Lower lobe of right lung (tissue), 2 donors: Measurements from ENCODE around the gene NXPH1. TPM values are rescaled to one million over a fixed set of nuclear protein-coding genes. Genes with fewer than 3 reads are reported as not detected.
"Not testable (repeated sequence)": the region's sequence is repeated elsewhere in the genome, so short reads cannot be mapped to it uniquely, and the experiment has no call there.

ENCODE experiments used
- ATAC-seq, 2 donors: fragments of 200-7000 bp; cut with Tn5 transposase; one replicate each; pipeline ENCODE4 v1.9.1; 2020 to 2022; ENCODE audit warnings: mild to moderate bottlenecking in 2 of 2, moderate library complexity in 2 of 2
- DNase-seq: peaks from one replicate; pipeline ENCODE4 v3.0.0-alpha.2; 2020
- H3K27ac ChIP-seq: fragments of 200-600 bp; one replicate; pipeline ENCODE4 v1.8.0; 2022
- H3K27me3 ChIP-seq: fragments of 200-600 bp; one replicate; pipeline ENCODE4 v1.8.0; 2022; ENCODE audit warnings: low read depth
- H3K36me3 ChIP-seq: fragments of 200-600 bp; one replicate; pipeline ENCODE4 v1.8.0; 2022; ENCODE audit warnings: mild to moderate bottlenecking
- H3K4me1 ChIP-seq: fragments of 200-600 bp; one replicate; pipeline ENCODE4 v1.8.0; 2022
- H3K4me3 ChIP-seq: fragments of 200-600 bp; one replicate; pipeline ENCODE4 v1.8.0; 2022; ENCODE audit warnings: mild to moderate bottlenecking
- H3K9me3 ChIP-seq: fragments of 200-600 bp; one replicate; pipeline ENCODE4 v1.8.0; 2022
- CTCF ChIP-seq: fragments of 200-600 bp; IDR thresholded peaks from one replicate; pipeline ENCODE4 v1.8.0; 2022; ENCODE audit warnings: antibody characterized with exemption, mild to moderate bottlenecking
- intact Hi-C: fragments of 100-400 bp; cut with DNase I; formaldehyde crosslinking; loops from one replicate; pipeline ENCODE4 v1.11.0; 2022
- total RNA-seq: library from RNA; stranded (reverse); fragmentation: NEBNext Ultra II Directional; extraction: Animal tissue kit (Norgen Biotek cat#: 25700); gene quantifications from one replicate; pipeline ENCODE4 v1.2.1, GENCODE V29; 2021
- donor health status: DM: no; HTN: yes; CAD: no; lungs with severe emphysema.

Gene NXPH1
- total RNA-seq, 1 donor from 2014 or later: not detected

- Histone ChIP-seq H3K4me1 (no peaks in the 10 kb centered on the region), H3K36me3 (no peaks in the 10 kb centered on the region), H3K27ac (no peak overlapping the region), H3K27me3 (no peaks in the 10 kb centered on the region), H3K9me3 (no peaks in the 10 kb centered on the region), H3K4me3 (no peak overlapping the region)
- no peak for DNase-seq
- intact Hi-C loops: no loop called here
- ATAC-seq: peak; percentile 45 to 51
- TF ChIP-seq CTCF: peak; percentile 43
These were observed 290.8 kb downstream of the NXPH1 start for GRCh38 chr7:8724080-8724718.

GRCh38 chr7:8731756-8732155 lies 298.3 kb downstream of the NXPH1 start:
- intact Hi-C loops: not testable (repeated sequence)

GRCh38 chr7:8739837-8740236 lies 306.4 kb downstream of the NXPH1 start:
- Histone ChIP-seq H3K4me1 (no peaks in the 10 kb centered on the region), H3K36me3 (no peaks in the 10 kb centered on the region), H3K27me3 (no peaks in the 10 kb centered on the region), H3K27ac (no peak overlapping the region), H3K4me3 (no peak overlapping the region), H3K9me3 (no peaks in the 10 kb centered on the region)
- intact Hi-C loops: no loop called here
- DNase-seq (no peak), ATAC-seq (no peak)
- TF ChIP-seq CTCF: no peak

More at GRCh38 chr7:8731756-8732155, 298.3 kb downstream of the NXPH1 start:
- H3K27me3 ChIP-seq, H3K4me1 ChIP-seq, H3K4me3 ChIP-seq, ATAC-seq, H3K9me3 ChIP-seq, H3K36me3 ChIP-seq, DNase-seq, H3K27ac ChIP-seq: not testable (repeated sequence)

GRCh38 chr7:8742837-8743236 lies 309.4 kb downstream of the NXPH1 start:
- Histone ChIP-seq H3K36me3 (no peaks in the 10 kb centered on the region), H3K4me3 (no peak overlapping the region), H3K9me3 (no peaks in the 10 kb centered on the region), H3K27ac (no peak overlapping the region), H3K4me1 (no peaks in the 10 kb centered on the region), H3K27me3 (no peaks in the 10 kb centered on the region)
- no peak for TF ChIP-seq CTCF
- ATAC-seq: no peak
- DNase-seq: no peak
- intact Hi-C loops: no loop called here

GRCh38 chr7:8747338-8747737 lies 313.9 kb downstream of the NXPH1 start:
- Histone ChIP-seq H3K27ac (no peak overlapping the region), H3K4me1 (no peaks in the 10 kb centered on the region), H3K27me3 (no peaks in the 10 kb centered on the region), H3K9me3 (no peaks in the 10 kb centered on the region), H3K4me3 (no peak overlapping the region), H3K36me3 (no peaks in the 10 kb centered on the region)
- ATAC-seq (no peak), DNase-seq (no peak)
- TF ChIP-seq CTCF: no peak
- intact Hi-C loops: no loop called here

- Histone ChIP-seq H3K4me3 (no peak overlapping the region), H3K27ac (no peak overlapping the region), H3K9me3 (no peaks in the 10 kb centered on the region), H3K27me3 (no peaks in the 10 kb centered on the region), H3K36me3 (no peaks in the 10 kb centered on the region), H3K4me1 (no peaks in the 10 kb centered on the region)
- DNase-seq (no peak), ATAC-seq (no peak)
- intact Hi-C loops: no loop called here
- TF ChIP-seq CTCF: no peak
These were observed 318.3 kb downstream of the NXPH1 start for GRCh38 chr7:8751557-8752231.
